NCI-H69 (cell line): ENCODE results near the gene LRP2.

ENCODE experiments used
- DNase-seq: peaks from one replicate; lab custom pipeline; 2025; lab: John Stamatoyannopoulos, UW

LRP2 gene

DNA sequence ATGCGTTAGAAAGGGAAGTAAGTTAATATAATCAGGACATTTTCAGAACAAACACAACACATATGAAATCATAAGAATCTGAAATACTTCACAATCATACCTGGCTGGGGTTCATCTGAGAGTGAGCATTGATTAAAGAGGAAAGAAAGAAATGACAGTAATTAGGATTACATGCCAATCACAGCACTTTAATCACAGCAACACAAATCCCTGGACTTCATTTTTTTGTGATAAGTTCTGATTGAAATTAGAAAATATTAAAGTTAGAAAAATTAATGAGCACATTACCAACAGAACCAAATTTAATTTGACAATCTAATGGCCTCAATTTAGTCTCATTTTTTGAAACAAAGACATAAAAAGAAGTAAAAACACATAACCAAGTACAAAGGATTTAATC, 121.9 kb downstream of the LRP2 start:
- DNase-seq = no peak

DNA sequence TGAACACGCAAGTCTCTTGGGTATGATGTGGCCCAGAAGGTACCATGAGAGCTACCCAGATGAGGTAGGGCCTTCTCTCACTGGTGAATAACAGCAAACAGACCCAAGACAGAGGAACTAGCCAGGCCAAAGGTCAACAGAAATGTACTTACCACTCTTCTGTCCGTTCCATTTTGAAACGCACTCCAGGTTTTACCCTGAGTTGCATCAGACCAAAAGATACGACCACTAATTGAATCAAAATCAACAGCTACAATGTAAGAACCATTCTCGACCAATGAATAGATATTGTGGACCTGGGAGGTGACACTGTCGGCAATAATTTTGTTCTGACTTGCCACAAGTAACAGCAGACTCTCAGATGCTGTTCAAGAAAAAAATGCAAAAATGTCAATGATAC, 124.4 kb downstream of the LRP2 start:
- no peak for DNase-seq

DNA sequence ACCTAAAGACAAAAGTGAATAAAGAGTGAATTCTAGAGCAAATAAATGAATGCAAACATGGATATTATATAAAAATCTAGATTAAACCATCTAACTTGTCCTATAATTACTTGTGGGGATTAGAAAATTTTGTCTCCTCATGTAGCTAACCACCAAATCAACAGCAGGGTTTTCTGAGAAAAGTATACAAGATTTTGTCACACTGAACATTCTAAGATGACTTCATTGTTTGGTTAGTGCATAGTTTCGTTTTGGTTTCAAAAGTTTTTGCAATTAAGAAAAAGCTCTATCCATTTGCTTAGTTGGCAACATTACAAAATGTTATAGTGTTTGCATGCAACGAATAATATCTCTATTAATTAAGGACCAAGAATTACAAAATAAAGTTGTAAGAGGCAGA, 125.0 kb downstream of the LRP2 start:
- DNase-seq = no peak

DNA sequence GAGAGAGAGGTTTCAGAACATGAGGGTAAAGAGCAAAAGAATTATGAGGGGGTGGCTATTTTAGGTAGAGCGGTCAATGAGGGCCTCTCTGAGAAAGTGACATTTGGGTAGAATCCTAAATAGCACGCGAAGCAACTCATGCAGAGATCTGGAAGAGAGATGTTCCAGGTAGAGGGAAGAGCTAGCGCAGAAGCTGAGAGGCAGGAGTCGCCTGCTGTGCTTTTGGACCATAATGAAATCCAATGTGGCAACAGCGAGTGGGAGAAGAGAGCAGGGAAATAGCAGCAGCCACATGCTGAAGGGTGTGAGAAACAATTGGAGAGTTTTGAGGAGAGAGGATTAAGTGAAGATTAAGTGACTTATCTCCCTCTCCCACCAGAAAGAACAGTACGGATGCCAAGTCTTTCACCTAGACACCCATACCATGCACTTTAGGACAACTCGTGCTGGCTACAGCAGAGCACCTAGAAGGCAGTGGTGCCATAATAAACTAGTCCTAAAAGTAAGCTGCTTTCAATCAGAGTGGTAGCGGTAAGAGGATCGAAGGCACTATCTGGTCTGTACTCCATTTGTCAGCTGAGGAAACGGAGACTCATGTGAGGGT, 129.7 kb downstream of the LRP2 start:
- no peak for DNase-seq

DNA sequence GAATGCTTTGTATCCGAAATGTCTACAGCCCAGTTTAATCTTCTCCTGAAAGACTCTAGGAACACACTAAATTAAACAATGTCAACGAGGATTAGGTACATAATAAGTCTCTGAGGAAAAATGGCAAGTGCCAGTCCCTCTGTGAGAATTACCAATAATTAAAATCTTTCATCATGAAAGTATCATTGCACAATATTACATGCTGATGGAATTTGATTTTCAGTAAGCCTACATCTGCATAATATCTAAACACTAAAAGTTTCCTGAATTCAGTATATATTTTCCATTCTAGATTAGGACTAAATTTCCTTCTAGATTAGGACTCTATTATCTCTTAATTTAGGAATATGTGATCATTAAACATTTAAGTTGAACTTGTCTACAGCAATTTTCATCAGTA, 132.1 kb downstream of the LRP2 start:
- DNase-seq = no peak

DNA sequence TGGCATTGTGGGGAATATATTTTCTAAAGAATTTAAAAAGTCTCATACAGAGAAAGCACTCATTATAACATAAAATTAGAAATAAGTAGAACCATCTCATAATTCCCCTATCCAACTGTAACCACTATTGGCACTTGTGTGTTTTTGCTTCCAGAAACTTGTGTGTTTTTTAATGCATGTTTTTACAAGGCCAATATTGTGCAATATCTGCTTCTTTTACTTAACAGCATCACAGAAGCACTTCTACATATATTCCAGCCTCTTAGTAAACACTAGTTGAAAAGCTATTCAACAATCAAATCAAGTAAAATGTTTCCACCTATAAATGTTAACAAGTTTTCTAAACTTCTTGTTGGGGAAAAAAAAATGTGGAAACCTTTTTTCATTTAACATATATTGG, 132.7 kb downstream of the LRP2 start:
- DNase-seq = no peak

DNA sequence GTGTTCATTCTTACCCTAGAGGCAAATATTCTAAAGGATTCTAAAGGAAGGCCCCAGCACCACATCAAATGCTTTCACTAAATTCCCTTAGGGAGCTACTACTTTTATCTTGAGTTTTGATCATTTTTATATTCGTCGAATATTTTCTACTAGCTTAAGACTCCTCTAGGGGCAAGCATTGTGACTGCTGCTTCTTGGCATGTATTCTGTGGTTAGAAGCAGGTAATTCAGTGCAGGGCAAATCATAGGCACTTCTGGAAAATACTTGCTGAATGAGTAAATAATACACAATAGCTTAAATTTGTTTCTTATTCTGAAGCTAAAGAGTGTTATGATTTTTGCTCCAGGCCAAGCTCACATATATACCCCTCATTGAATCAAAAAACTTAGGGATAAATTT, 136.4 kb downstream of the LRP2 start:
- DNase-seq = no peak

DNA sequence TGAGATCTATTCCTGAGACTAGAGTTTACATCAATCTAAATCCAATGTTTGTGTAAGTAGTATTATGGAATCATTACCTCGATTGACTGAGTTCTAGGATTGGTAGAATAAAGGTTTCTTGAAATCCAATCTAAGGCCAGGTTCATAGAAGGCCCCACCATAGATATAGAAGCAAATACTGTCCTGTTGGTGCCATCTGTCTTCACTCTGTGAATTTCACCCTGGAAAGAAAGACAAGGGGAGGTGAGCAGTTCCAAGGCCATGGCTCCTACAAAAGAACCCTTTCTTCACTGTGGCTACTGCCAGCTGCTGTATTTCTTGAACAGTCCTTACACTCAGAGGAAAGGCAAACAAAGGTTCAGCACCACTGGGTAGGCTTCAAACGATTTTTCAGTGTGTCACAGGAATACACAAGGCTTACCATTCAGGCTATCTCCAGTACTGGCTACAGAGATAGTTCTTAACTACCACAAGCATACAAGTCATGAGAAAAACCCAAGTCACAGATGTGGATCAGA, 137.0 kb downstream of the LRP2 start:
- DNase-seq = no peak

DNA sequence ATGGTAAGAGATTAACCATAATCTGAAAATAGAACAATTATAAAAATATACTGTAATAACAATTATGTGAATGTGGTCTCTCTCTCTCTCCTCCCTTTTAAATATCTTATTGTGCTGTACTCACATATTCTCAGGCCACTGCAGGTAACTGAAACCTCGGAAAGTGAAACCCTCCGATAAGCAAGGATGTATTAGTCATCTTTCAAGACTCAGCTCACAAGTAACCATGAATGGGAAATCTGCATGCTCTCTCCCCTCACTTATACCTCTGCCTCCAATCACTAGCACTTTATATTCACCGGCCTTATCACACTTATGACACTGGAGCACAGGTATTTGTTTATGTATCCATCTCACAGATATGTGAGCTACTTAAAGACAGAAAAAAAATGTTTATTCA, 139.7 kb downstream of the LRP2 start:
- no peak for DNase-seq

DNA sequence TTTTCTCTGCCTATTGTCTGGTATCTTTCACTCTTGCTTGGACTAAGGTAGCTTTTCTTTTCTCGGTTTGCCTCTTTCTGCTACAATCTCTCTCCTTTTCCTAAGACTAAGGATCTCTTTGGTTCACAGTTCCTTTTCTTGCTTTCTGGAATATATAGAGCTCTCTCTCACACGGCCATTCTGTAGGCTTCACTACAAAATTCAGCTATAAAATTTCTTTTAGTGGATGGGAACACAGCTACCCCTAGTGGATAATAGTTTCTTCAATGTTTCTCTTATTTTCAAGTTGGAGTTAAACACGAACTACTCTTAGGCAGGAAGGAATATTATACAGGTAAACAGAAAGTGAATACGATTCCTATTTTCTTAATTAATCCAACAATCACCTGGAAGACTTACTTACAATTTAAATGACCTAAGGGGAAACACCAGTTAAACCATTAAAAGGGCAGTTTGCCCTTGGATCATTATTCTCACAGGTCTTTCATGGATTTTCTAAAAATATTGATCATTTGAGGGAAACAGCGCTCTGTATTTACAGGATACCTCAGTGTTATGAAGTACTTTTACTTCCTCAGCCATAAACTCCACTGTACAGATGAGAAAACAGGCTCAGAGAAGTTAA, 140.5 kb downstream of the LRP2 start:
- DNase-seq = peak; percentile 6

DNA sequence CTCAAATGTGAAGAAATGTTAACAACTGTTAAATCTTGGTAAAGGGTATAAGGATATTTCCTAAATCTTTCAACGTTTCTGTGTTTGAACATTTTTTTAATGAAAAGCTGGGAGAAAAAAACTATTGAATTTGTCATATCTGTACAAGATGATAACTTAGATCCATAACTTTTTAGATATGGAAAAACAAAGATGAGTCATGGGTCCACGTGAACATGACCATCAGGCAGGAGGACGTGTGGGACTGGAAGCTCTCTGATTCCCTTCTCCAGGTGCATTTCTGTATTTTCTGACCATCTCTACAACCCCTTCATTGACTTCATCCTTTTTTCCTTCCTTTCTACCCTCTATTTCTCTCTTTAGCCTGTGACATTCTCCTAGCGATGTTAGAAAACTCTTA, 151.4 kb downstream of the LRP2 start:
- no peak for DNase-seq

DNA sequence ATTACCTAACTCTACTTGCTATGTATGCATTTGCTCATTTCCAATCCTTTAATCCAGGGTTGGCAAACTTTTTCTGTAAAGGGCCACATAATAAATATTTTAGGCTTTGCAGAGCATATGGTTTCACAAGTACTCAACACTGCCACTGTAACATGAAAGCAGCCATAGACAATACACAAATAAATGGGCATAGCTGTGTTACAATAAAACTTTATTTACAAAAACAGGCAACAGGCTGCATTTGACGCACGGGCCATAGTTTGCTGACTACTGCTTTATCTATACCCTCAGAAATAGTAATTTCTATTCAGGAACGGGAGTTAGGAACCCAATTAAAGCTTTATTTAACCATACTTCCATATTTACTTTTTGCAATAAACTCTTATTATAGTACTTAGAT, 154.3 kb downstream of the LRP2 start:
- DNase-seq = no peak

DNA sequence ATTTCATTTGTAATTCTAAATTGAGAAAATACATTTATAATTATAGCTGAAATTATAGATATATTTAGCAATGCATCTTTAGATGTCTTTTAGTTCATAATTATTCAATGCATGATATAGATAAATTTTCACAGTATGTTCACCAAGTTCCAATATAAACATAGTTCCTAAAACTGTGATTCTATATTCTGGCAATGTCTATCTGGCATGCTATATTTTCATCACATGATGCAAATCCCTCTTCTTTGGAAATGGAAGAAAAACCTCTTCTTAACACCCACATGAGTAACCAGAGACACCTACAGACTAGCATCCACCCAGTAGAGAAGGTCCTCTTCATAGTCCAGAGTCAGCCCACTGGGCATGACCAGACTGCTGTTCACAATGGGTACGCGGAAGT, 157.2 kb downstream of the LRP2 start:
- DNase-seq = no peak

DNA sequence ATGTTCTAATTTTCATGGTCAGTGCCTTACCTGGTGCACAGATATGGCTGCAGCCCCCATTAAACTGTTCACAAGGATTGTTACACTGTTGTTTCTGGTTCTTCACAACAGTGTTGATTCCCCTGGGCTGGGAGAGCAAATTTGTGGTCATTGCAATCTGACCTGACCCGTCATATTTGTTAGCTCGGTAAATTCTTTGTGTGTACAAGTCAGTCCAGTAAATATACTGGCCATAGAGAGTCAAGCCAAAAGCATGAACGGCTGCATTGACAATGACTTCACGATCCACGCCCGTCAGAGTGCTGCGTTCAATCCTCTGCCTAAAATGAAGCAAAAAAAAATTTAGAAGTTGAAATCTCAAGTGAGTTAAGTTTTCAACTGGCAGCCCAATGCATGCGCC, 158.4 kb downstream of the LRP2 start:
- DNase-seq = peak; percentile 46

DNA sequence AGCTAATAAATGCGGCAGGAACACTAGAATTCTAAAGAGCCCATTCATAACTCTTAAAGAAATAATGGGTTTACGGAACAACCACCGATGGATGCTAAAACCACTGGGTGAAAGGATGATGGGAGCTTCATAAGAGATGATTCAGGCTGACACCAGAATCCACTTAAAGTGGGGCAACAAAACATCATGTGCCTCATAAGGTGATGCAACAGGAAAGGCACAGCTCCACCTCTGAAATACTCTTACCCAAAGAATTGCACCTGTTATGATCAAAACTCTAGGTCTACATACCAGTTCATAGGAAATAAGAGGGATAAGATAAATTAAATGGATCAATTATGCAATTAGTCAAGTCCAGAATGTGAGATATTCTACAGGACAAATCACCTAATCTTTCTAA, 161.6 kb downstream of the LRP2 start:
- DNase-seq = no peak

DNA sequence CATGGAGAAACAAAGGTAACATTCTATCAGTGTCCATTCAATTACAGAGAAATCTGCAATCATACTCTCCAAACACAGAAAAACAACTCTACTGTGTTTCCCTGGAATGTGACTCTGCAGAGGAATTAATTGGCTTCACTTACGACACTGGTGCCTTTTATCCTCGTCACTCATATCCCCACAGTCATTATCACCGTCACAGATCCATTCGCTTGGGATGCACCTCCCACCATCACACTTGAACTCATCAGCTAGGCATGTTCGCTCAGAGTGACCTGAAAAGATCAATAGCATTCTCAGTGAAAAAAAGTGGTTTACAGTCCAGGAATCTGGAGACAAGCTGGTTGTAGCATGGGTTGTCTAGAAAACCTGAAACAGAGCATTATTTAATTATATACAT, 168.7 kb downstream of the LRP2 start:
- no peak for DNase-seq

DNA sequence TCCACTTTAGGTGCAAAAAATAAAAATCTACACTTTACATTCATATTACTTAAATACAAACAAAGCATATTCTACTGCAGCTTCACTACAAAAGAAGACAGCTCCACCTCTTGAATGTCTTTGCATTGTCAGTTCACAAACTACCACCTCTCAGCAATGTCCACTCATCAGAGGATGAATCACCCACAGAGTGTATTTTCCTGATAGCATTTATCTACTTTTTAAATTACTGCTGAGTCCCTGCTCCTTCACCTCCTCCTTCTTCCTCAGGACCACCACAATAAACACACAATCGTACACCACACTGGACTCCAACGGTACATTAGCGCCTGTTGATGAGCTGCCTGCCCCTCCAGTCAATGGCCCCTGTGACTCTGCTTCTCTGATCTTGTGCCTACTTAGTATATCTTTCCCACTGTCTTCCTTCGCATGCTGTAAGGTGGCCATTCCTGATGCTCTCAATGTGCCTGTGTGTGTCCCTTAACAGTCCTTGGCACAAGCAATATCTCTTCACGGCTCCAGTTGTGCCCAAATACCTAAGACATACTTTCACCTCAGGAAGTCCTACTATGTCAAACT, 172.0 kb downstream of the LRP2 start:
- no peak for DNase-seq

DNA sequence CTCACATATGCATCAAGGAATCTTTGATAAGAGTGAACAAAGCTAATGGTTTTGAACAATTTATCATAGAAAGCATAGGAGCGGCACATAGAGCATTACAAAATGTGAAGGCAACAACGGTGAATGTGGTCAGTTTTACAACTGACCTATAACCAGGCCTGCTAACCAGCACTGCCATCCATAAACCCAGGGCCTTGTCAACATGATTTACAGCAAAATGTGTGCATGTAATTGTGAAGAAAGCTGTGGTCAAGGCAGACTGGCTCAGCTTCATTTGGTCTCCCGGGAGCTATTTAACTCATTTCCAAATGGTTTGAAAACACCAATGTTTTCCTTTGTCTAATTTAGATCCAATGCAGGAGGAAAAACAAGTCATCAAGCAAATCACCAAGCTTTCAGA, 173.2 kb downstream of the LRP2 start:
- peak; percentile 54 for DNase-seq

DNA sequence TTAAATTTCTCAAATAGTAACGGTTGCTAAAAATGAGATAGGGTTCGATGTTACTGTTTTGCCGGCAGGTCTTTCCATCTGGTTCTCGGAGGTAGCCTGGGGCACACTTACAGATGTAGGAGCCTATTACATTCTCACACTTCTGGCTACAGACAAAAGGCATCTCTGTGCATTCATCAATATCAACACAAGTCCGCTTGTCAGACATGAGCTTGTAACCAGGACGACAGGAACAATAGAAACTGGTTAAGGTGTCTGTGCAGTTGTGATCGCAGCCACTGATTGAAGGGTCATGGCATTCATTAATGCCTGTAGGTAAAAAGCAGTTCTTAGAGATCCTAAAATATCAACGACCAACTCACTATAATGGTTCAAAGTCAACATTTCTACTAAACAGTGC, 176.6 kb downstream of the LRP2 start:
- no peak for DNase-seq

DNA sequence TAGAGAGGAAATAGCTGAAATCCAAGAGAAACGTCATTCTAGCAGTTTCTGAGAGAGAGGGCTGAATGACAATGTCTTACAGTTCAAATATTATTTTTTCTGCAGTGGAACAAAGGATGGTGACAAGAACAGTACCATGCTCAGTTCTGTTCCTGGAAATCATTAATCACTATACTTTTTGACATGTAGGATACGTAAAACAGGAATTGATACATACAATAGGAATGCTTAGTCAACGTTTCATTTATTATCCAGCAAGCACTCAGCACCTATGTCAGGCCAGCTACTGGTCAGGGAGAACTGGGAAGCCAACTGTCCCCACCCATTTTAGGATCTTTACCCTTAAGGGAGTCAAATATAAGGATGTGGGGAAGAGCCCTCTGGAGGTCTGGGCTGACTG, 178.3 kb downstream of the LRP2 start:
- DNase-seq = no peak

DNA sequence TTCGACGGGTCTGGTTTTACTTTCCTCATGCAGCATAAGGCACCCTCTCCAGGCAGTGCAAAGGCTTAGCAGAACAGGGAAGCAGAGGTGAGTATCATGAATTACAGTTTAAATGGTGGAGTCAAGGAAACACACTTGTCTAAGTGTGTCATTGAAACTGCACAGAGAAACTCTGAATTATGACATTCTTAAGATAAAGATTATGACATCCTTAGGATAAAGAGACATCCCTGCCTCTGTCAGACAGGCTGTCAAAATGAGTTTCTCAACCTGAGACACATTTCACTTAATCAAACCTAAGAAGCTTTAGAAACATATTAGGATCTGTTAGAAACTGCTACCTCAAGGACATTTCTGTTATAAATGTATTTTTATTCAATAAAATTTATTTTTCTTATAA, 179.8 kb downstream of the LRP2 start:
- no peak for DNase-seq

DNA sequence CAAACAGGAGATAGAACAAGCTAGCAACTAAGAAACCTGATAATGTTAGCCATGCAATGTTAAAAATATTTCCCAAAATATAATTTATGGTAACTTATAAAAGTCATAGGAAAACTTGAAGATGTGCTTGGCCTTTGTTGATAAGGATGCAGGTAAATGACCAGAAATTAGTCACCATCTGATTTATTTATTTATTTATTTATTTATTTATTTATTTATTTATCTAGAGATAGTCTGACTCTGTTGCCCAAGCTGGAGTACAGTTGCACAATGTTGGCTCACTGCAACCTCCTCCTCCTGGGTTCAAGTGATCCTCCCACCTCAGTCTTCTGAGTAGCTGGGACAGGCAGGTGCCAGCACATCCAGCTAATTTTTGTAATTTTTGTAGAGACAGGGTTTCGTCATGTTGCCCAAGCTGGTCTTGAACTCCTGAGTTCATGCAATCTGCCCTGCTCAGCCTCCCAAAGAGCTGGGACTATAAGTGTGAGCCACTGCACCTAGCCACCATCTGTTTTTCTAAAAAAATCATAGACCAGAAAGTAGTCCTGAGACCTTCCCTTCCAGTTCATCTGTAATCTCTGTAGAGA, 183.4 kb downstream of the LRP2 start:
- no peak for DNase-seq

DNA sequence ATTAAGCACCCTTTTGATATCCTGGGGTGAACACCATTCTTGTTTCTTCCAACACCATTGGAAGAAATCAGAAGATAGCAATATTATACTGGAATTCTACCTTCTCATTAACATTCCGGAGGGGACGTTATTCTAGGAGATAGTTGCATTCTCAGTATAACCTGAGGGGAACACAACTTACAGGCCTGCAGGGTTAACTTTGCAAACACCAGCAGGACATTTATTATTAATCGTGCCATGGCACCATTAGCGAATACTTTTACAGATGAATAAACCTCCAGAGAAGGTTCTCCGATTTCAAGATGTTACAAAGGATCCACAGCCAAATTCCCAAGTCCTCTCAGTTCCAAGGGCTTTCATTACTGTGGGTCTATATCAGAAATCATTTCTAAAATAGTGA, 184.0 kb downstream of the LRP2 start:
- DNase-seq = no peak

DNA sequence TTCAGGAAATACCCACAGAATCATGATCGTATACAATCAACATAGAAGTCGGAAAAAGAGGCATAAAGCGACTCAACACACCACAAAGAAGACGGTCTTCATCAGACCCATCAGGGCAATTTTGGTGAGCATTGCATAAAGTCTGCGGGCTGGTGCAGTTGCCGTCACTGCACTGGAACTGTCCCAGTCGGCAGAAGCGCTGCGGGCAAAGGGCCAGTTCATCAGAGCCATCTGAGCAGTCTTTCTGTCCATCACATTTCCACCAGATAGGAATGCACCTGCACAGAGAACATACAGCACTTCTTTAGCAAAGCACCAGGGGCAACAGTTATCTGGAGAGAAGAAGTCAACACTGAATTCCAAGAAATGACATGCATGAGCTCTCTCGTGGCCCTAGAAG, 187.2 kb downstream of the LRP2 start:
- DNase-seq = no peak
